Measurements from ENCODE around the gene MIEN1.
A peak's percentile ranks its signal among the peaks of the same experiment; 100 is the strongest.

Gene MIEN1

GRCh38 chr17:39709998-39710964 is 20.1 kb downstream of the MIEN1 start:
- Histone ChIP-seq H3K27ac (ENCODE audit: low read depth, low read length) (no peak overlapping the region), H3K9me3 (ENCODE audit: insufficient read depth, low read depth, low read length) (no peaks in the 10 kb centered on the region), H3K4me3 (ENCODE audit: low read length) (no peak overlapping the region), H3K36me3 (ENCODE audit: insufficient read depth, low read length) (peaks cover 90% of the 10 kb centered on the region), H3K27me3 (ENCODE audit: insufficient read depth, low read length) (no peaks in the 10 kb centered on the region), H3K9ac (ENCODE audit: low read depth, low read length) (no peak overlapping the region), H3K4me1 (ENCODE audit: insufficient read depth, low read length) (peaks cover 8% of the 10 kb centered on the region)
- 96% methylated on average over 20 of the region's 20 CpGs for WGBS

GRCh38 chr17:39709319-39709997 is 20.9 kb downstream of the MIEN1 start:
- WGBS, result 93% methylated on average over 14 of the region's 14 CpGs
- Histone ChIP-seq H3K36me3 (ENCODE audit: insufficient read depth, low read length) (peaks cover 83% of the 10 kb centered on the region), H3K9ac (ENCODE audit: low read depth, low read length) (no peak overlapping the region), H3K27ac (ENCODE audit: low read depth, low read length) (no peak overlapping the region), H3K4me3 (ENCODE audit: low read length) (no peak overlapping the region), H3K4me1 (ENCODE audit: insufficient read depth, low read length) (peaks cover 15% of the 10 kb centered on the region), H3K27me3 (ENCODE audit: insufficient read depth, low read length) (no peaks in the 10 kb centered on the region), H3K9me3 (ENCODE audit: insufficient read depth, low read depth, low read length) (no peaks in the 10 kb centered on the region)

GRCh38 chr17:39706921-39707337 is 23.4 kb downstream of the MIEN1 start:
- H3K9ac ChIP-seq (ENCODE audit: low read depth, low read length), result no peak overlapping the region
- no peaks in the 10 kb centered on the region for H3K9me3 ChIP-seq (ENCODE audit: insufficient read depth, low read depth, low read length)
- no peaks in the 10 kb centered on the region for H3K27me3 ChIP-seq (ENCODE audit: insufficient read depth, low read length)
- peaks cover 34% of the 10 kb centered on the region for H3K4me1 ChIP-seq (ENCODE audit: insufficient read depth, low read length)
- H3K4me3 ChIP-seq (ENCODE audit: low read length), result no peak overlapping the region
- WGBS, result 96% methylated on average over 7 of the region's 7 CpGs
- H3K36me3 ChIP-seq (ENCODE audit: insufficient read depth, low read length), result peaks cover 64% of the 10 kb centered on the region
- no peak overlapping the region for H3K27ac ChIP-seq (ENCODE audit: low read depth, low read length)

- H3K4me1 ChIP-seq (ENCODE audit: insufficient read depth, low read length), result peaks cover 34% of the 10 kb centered on the region
- no peaks in the 10 kb centered on the region for H3K27me3 ChIP-seq (ENCODE audit: insufficient read depth, low read length)
- H3K9ac ChIP-seq (ENCODE audit: low read depth, low read length), result no peak overlapping the region
- 95% methylated on average over 8 of the region's 8 CpGs for WGBS
- peaks cover 59% of the 10 kb centered on the region for H3K36me3 ChIP-seq (ENCODE audit: insufficient read depth, low read length)
- peak overlapping the region; percentile 79; the same call in 1 of the 2 replicates for H3K27ac ChIP-seq (ENCODE audit: low read depth, low read length)
- H3K9me3 ChIP-seq (ENCODE audit: insufficient read depth, low read depth, low read length), result no peaks in the 10 kb centered on the region
- no peak overlapping the region for H3K4me3 ChIP-seq (ENCODE audit: low read length)
These were observed 23.9 kb downstream of the MIEN1 start for GRCh38 chr17:39706383-39706782.

- H3K4me3 ChIP-seq (ENCODE audit: low read length), result no peak overlapping the region
These were observed 24.5 kb downstream of the MIEN1 start for GRCh38 chr17:39705786-39706348.

GRCh38 chr17:39704821-39705551 is 25.3 kb downstream of the MIEN1 start:
- Histone ChIP-seq H3K9me3 (ENCODE audit: insufficient read depth, low read depth, low read length) (no peaks in the 10 kb centered on the region), H3K27ac (ENCODE audit: low read depth, low read length) (peak overlapping the region; percentile 79), H3K4me1 (ENCODE audit: insufficient read depth, low read length) (peaks cover 34% of the 10 kb centered on the region), H3K9ac (ENCODE audit: low read depth, low read length) (no peak overlapping the region), H3K27me3 (ENCODE audit: insufficient read depth, low read length) (no peaks in the 10 kb centered on the region), H3K36me3 (ENCODE audit: insufficient read depth, low read length) (peaks cover 45% of the 10 kb centered on the region), H3K4me3 (ENCODE audit: low read length) (no peak overlapping the region)
- 53% methylated on average over 11 of the region's 11 CpGs for WGBS

More at GRCh38 chr17:39705786-39706348, 24.5 kb downstream of the MIEN1 start:
- 91% methylated on average over 12 of the region's 12 CpGs for WGBS
- peak overlapping the region; percentile 79 for H3K27ac ChIP-seq (ENCODE audit: low read depth, low read length)
- H3K36me3 ChIP-seq (ENCODE audit: insufficient read depth, low read length), result peaks cover 54% of the 10 kb centered on the region
- no peaks in the 10 kb centered on the region for H3K27me3 ChIP-seq (ENCODE audit: insufficient read depth, low read length)
- H3K9ac ChIP-seq (ENCODE audit: low read depth, low read length), result no peak overlapping the region
- peaks cover 34% of the 10 kb centered on the region for H3K4me1 ChIP-seq (ENCODE audit: insufficient read depth, low read length)
- no peaks in the 10 kb centered on the region for H3K9me3 ChIP-seq (ENCODE audit: insufficient read depth, low read depth, low read length)

GRCh38 chr17:39703913-39704312 is 26.4 kb downstream of the MIEN1 start:
- no peaks in the 10 kb centered on the region for H3K9me3 ChIP-seq (ENCODE audit: insufficient read depth, low read depth, low read length)
- 88% methylated on average over 5 of the region's 5 CpGs for WGBS
- no peak overlapping the region for H3K4me3 ChIP-seq (ENCODE audit: low read length)
- H3K27me3 ChIP-seq (ENCODE audit: insufficient read depth, low read length), result no peaks in the 10 kb centered on the region
- peaks cover 36% of the 10 kb centered on the region for H3K4me1 ChIP-seq (ENCODE audit: insufficient read depth, low read length)
- peaks cover 34% of the 10 kb centered on the region for H3K36me3 ChIP-seq (ENCODE audit: insufficient read depth, low read length)
- H3K9ac ChIP-seq (ENCODE audit: low read depth, low read length), result no peak overlapping the region
- peak overlapping the region; percentile 33; the same call in 1 of the 2 replicates for H3K27ac ChIP-seq (ENCODE audit: low read depth, low read length)

- Histone ChIP-seq H3K9ac (ENCODE audit: low read depth, low read length) (no peak overlapping the region), H3K4me1 (ENCODE audit: insufficient read depth, low read length) (peaks cover 37% of the 10 kb centered on the region), H3K9me3 (ENCODE audit: insufficient read depth, low read depth, low read length) (no peaks in the 10 kb centered on the region), H3K27me3 (ENCODE audit: insufficient read depth, low read length) (no peaks in the 10 kb centered on the region), H3K36me3 (ENCODE audit: insufficient read depth, low read length) (peaks cover 27% of the 10 kb centered on the region), H3K4me3 (ENCODE audit: low read length) (peak overlapping the region; percentile 85; the same call in 1 of the 2 replicates), H3K27ac (ENCODE audit: low read depth, low read length) (peak overlapping the region; percentile 37; the same call in 1 of the 2 replicates)
- 77% methylated on average over 10 of the region's 12 CpGs for WGBS
These were observed 27.1 kb downstream of the MIEN1 start for GRCh38 chr17:39702901-39703893.

GRCh38 chr17:39701784-39702422 is 28.4 kb downstream of the MIEN1 start:
- Histone ChIP-seq H3K9ac (ENCODE audit: low read depth, low read length) (peak overlapping the region; percentile 82; the same call in 1 of the 2 replicates), H3K27ac (ENCODE audit: low read depth, low read length) (no peak overlapping the region; the same call in 1 of the 2 replicates), H3K36me3 (ENCODE audit: insufficient read depth, low read length) (peaks cover 15% of the 10 kb centered on the region), H3K4me3 (ENCODE audit: low read length) (peak overlapping the region; percentile 85), H3K27me3 (ENCODE audit: insufficient read depth, low read length) (no peaks in the 10 kb centered on the region), H3K9me3 (ENCODE audit: insufficient read depth, low read depth, low read length) (no peaks in the 10 kb centered on the region), H3K4me1 (ENCODE audit: insufficient read depth, low read length) (peaks cover 39% of the 10 kb centered on the region)
- WGBS, result 77% methylated on average over 4 of the region's 4 CpGs

All from HUES64 (cell line).